Esophagus mucosa (tissue), 1 donor: ENCODE data around the gene SLC6A20. TPM values are rescaled to one million over a fixed set of nuclear protein-coding genes. Genes with fewer than 3 reads are reported as not detected.
A peak's percentile ranks its signal among the peaks of the same experiment; 100 is the strongest.
"Not testable (repeated sequence)": the region's sequence is repeated elsewhere in the genome, so short reads cannot be mapped to it uniquely, and the experiment has no call there.

ENCODE experiments used
- ATAC-seq: fragments of 200-7000 bp; cut with Tn5 transposase; one replicate; pipeline ENCODE4 v1.9.1; 2020
- total RNA-seq: library from RNA; stranded (reverse); gene quantifications from one replicate; pipeline ENCODE4 v1.2.4, GENCODE V29; 2023
- donor health status: DM: yes; HTN: yes; CAD: no.

SLC6A20 gene
- total RNA-seq, 1 donor from 2014 or later: 0.16 TPM

DNA sequence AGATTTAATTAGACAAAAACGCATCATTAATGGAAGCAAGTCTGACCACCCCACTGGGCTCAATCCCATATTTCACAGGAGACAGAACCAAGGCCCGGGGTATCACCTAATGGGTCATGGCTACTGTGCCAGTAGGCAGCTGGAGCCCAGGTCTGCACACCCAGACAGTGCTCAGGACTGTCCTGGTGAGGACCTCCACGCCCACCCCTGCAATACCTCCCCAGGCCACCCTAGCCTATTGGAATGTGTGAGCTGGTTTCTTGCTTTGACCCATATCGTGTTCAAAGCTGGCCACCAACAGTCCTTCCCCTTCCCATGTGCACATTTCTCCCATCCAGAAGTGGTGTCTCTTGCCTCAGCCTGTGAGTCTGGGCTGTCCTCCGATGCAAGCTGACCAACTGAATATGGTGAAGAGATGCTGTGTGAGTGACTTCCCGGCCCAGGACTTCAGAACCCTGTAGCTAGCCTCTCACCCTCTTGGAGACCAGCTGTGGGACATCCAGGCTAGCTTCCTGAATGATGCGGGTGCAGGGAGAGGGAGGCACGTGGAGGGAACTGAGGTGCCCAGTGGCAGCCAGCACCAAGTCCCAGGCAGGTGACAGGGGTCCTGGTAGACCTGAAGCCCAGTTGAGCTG, 19.1 kb downstream of the SLC6A20 start:
- no peak for ATAC-seq

DNA sequence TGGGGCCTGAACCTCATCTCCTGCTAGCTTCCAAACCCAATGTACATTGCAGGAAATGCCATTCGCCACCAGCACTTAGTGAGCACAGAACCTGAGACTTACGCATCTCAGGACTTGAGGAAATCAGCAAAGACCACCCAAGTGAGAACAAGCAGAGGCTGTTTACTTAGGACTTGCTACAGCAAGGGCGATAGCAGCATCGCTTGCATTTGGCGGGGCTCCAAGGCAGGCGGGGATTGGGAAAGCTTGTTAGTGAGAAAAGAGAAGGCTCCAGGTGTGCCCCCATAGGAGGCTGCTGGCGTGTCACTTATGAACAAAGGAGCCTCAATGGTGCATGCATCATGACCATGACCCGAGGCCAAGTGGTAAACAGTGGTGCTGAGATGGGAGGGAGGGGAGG, 19.7 kb downstream of the SLC6A20 start:
- no peak for ATAC-seq

DNA sequence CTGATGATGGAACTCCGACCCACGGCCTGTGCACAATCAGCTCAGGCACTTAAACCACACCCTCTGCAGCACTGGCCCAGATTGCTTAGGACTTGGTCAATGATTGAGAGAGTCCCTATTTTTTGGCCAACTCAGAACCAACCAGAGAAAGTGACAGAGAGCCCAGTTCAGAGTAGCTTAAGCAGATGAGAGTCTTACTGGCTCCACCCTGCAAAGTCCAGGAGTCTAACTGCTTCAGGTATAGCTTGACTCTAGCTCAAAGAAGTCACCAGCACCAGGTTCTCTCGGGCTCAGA, 20.1 kb downstream of the SLC6A20 start:
- ATAC-seq: no peak

DNA sequence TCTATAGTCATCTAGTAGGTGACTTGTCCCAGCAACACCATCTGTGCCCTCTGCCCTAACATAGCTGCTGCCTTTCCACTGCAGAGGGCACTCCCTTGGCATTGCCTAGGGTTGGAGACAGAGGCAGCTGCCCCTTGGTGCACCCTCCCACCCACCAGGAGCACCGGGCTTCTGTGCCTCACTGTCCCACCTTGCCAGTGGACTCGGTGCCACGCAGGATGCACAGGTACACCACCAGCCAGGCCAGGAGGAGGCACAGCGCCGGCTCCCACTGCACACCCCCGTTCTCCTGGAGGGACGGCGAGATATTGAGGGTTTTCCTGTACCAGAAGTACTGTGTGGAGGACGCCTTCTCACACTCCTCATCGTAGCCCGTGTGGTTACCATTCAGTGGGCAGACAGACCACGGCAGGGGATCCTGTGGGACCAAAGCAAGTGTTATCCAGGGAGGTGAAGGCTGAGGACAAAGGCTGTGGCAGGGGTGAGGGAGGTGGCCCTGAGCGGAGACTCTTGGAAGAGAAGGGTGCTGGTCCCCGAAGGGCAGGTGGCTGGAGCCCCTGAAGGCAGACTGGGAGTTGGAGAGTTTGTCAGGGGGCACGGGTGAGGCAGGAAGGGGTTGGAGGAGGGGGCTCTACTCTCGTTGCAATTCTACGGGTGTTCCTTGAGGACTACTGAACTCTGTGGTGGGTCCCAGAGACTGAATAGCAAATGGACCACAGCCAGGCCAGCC, 20.6 kb downstream of the SLC6A20 start:
- no peak for ATAC-seq

DNA sequence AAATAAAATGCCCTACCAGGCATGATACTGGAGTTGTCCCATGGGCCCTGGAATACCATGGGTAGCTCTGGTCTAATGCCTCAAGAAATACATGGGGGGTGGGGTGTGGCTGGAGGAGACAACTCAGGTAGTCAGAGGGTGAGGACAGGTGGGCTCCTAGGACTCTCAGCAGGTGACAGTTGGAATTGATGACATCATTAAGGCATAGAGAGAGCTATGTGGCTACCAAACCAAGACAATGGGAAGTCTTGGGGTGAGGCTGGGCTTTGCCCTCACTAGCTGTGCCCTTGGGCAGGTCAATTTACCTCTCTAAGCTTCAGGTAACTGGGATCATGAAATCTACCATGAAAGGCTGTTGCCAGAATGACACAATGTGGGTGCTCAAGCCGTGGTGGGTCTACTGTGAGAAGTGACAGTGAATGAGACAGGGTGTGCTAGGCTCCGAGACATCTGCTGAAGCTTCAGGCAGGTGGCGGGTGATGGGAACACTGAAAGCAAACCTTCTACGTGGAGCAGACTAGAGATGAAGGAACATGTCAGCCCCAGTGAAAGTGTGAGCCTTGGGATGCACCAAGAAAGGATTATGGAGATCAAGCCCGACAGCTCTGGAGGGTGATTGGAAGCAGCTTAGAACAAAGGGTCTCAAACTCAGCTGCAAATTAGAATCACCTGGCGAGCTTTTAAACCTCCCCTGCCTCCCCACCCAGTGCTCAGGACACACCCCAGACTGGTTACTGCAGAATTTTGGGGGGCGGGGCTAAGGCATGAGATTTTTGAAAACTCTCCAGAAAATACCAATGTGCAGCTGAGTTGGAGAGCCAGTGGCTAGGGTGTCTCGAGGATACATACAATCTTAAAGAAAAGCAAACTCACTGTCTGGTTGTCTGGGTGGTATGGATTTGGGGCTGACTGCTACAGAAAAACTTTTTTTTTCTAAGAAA, 21.5 kb downstream of the SLC6A20 start:
- no peak for ATAC-seq

DNA sequence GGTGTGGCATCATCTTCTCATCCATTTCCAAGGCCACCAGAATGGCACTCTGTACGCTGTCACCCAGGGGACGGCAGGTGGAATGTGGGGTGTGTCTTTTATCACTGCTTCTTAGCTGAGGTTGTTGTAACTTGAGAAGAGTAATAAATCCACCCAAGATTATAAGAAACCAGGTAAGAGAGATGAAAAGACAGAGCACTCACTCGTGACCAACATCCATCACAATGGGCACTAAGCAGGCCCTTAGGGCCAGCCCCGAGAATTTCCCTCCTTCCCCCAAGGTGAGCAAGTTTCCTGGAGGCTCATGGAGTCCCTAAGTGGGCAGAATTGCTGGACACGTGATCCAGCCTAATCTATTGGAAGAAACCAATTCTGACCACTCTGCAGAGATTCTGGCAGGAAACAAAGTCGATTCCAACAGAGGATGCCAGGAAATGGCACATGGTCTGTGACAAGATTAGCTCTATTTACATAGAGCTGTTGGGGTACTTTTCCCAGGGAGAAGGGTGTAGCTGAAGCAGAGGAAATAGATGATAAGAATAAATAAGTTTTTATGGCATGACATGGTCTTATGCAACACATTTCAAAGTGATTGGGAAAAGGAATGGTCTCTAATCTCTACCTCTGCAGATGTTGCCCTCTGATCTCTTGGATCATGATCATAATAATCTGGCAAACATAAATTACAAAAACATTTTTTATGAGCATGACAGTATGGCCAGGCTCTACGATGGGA, 22.5 kb downstream of the SLC6A20 start:
- ATAC-seq: no peak

DNA sequence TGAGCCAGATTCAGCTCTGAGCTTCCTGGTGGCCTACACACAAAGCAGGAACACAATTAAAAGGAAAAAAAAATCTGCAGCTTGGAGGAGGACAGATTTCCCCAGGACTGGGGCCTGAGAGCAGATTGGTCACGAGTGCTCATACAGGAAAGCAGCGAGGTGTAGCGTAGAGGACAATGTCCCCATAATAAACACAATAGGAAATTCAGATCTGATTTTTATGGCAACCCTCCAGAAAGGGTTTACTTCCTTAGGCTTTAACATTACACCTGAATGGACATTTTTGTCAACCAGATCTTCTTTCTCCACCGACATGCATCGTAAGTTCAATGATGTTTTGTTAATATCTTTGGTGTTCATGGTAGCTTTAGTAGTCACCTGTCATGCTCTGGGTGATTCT, 23.3 kb downstream of the SLC6A20 start:
- no peak for ATAC-seq

DNA sequence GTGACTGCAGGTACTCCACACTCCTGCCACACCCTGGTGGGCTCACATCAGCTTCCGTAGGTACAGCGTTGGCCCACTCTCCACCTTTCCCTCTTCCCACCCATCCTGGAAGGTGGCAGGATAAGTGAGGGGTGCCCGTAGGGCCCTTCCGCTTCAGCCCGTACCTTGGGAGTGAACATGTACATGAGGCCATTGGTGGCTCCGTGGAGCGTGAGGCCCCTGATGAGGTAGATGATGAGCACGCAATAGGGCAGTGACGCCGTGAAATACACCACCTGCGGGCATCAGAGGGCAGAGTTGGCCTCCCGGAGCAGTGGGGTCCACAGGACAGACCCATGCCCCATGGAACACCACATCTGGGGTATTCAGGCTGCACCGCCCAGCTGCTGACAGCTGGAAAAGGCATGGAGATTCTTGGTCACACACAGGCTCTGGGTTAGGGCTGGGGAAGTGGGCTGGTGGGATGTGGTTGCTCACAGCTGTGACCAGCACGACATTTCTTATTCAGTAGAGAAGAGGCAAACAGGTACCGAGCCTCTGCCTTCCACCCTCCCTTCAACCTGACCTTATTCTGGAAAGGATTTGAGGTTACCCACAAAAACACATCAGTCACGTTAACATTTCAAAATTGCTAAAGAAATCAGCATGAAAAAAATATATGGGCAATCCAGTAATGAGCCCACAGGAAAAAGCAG, 23.8 kb downstream of the SLC6A20 start:
- no peak for ATAC-seq

DNA sequence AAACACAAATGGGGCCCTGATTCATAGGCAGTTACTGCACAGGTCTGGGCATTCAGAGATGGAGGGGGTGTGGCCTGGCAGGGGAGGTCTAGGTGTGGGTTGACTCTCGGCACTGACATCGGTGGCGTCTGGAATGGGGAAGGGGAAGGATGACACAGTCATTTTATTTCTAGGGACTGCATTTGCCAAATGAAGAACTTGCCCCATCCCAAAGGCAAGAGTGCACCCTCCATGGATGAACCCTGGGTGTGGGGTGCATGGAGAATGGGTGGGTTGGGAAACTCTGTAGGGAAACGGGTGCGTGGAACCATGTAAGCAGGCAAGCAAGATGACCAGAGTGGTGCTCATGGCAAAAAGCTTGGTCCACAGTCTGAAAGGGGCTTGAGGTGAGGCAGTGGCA, 24.5 kb downstream of the SLC6A20 start:
- no peak for ATAC-seq

DNA sequence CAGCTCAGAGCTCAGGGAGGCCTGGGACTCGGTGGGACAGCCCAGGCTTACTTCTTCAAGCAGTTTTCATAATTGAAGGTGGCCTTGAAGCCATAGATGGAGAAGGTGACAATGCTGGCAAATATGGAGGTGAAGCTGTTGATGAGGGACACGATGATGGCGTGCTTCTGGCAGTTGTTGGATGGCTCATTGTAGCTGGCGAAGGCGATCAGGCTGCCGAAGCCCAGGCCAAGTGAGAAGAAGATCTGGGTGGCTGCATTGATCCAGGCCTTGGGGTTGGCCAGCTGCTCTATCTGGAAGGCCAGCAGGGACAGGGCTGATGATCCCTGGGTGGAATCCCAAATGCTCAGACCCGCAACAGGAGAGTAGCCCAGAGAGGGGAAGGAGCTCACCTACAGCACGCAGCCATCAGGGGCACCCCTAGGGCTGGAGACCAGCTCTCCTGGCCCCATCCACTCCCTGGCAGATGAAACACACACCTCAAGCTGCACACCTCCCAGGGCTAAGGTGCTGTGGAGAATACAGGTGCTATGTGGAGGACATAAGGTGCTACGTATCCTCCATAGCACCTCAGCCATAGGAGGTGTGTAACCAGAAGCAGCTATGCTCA, 25.1 kb downstream of the SLC6A20 start:
- ATAC-seq: no peak

DNA sequence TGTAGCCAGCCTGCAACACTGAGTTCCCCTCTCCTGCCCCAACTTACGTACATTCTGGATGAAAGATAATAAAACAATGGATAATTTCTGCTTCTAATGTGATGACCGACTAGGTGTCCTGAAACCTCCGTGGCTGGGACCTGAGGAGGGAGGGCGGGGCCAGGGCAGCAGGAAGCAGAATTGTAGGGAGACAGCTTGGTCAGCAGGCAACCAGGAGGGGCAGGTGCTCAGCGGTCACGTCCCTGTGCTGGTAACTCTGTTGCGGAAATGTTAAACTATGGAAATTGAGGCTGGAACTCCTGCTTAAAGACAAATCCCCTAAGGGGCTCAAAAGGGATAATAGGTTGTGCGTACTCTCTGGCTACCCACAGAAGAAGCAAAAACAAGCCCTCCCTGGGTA, 30.4 kb downstream of the SLC6A20 start:
- no peak for ATAC-seq

DNA sequence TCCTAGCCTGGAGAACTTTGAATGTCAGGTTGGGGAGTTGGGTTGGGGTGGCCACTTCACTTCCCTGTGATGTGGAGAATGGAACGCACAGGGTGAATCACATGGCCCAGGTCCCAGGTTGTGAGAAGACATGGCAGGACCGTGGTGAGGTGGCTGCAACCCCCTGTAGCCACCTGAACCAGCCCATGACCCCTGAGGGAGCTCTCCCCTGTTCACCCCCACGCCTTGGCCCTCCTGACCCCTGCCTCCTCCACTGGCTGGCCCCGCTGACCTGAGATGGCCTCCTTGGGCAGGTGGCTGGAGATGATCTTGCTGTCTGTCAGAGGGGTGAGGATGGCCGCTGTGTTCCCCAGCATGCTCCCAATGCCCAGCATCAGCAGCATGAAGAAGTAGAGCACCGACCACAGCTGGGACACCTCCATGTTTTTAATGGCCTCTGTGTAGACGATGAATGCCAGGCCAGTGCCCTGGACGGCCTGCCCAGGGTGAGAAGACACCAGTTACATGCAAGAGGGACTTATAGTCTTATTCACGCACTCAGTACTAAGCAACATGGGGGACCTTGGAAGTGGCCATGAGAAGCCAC, 31.0 kb downstream of the SLC6A20 start:
- no peak for ATAC-seq

DNA sequence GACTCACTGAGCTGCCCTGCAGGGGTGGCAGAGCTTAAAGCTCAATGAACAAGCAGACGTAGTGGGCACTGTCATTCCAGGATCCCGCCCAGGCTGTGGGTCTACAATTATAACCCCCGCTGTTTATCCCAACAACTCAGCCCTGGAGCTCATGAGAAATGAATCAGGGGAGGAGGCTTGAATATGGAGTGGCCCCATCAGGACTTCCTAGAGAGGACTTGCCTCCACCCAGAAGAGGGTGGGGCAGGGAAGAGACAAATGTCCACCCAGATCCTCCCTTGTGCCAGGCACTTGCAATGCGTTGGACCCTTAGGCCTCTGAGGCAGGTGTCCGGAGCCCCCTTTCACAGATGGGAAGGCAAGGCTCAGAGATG, 33.0 kb downstream of the SLC6A20 start:
- no peak for ATAC-seq

DNA sequence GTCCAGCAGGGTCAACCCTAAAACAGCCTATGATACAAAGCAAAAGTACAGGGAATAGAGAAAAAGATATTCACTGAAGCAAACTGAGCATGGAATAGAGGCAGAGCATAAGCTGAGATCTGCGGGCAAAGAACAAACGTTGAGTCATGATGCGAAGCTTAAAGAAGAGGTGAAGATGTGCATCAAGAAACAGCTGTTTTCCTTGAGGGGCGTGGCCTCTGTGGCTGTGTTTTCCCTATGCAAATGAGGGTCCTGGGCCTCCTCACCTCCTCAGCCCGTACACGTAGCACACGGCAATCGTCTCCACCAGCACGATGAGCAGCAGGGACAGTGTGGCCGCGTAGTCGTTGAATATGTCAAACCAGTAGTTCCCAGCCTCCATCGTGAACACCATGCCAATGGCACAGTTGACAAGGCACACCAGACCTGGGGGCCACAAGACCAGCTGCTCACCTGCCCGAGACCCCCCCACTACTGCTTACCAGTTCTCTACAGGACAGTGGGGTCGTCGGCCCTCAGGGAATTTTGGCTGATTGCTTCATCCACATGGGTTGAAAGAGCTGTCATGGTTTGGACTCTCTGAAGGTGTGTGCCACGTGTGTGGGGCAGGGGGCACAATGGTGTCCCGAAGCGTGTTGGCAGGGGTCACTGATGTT, 33.6 kb downstream of the SLC6A20 start:
- ATAC-seq: no peak

DNA sequence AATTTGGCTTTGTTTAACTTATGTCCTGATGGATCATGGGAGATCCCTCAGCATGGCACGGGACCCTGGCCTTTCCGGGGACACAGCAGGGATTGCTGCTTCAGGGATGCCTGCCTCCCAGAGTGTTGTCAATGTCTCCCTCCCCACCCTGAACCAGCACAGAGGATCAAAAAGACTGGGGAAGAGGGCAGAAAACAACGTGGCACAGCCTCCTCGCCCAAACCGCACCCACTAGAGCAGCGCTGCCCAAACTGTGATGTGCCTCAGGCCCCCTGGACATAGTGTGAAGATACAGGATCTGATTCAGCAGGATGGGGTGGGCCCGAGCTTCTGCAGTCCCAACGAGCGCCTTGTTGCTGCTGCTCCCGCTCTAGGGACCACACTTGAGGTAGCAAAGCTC, 34.5 kb downstream of the SLC6A20 start:
- ATAC-seq: no peak

DNA sequence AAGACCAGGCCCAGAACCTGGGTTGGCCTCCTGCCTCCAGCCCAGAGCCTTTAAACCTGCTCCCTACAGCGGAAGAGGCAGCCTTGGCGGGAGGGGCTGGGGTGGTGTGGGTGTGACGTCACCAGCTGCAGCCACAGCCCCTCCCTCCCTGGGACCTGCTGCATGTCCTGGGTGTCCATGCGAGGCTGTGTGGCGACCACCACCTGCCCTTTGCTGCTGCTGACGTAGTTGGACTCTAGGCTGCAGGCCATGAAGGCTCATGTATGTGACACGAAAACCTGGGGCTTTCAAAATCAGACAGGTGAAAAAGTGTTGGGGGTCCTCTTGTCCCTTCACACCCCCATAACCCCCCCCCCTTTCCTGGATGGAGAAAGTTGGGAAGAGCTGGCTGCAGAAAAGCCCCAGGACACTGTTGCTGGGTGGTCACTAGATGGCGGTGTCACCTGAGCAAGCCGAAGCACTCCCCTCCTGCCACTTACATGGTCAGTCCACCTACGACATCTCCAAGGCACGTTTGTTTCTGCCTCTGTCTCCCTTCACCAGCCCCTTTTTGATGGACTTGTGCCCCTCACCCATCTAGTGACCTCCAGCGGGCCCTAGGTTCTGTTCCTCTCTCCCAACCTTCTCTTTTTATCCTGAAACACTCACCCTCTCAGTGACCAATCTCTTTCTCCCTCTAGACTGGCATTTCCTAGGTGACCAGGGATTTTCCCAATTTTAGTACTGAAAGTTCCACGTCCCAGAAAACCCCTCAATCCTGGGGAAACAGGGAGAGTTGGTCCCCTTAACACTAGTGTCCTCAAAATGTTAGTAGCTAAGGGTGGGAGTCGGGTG, 35.2 kb downstream of the SLC6A20 start:
- peak; percentile 64 for ATAC-seq

DNA sequence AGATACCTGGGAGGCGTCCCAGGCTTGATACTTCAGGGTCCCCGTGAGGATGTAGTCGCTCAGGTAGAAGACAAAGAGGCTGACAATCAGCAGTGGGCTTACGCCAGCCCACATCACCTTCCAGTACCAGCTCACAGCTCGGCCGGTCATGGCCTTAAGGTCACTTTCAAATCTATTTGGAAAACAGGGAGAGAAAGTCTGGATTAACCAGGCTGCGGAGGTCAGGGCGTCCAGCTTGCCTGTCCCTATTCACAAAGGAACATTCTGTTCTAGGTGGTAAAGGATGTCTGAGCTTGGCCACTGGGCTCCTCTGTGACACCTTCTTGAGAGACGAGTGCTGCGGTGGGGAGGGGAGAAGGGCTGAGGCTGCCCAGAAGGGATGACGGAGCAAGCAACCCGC, 36.5 kb downstream of the SLC6A20 start:
- ATAC-seq: no peak

DNA sequence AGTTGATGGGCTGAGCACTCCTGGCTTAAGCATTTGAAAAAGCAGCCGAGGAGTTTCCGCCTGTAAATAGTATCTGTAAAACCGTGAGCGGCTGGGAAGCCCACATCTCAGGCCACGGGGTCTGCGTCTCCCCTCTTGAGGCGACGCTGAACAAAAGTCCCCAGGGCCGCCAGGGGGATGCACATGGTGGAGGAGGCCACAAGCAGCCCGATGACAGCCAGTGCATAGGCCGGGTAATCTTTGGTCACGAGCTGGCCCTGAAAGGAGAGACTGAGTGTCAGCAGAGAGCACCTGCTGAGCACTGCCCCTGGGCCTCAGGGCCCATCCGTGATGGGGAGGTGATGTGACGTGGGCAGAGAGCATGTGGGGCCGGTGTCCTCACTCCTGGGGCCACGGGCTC, 37.5 kb downstream of the SLC6A20 start:
- ATAC-seq: no peak

DNA sequence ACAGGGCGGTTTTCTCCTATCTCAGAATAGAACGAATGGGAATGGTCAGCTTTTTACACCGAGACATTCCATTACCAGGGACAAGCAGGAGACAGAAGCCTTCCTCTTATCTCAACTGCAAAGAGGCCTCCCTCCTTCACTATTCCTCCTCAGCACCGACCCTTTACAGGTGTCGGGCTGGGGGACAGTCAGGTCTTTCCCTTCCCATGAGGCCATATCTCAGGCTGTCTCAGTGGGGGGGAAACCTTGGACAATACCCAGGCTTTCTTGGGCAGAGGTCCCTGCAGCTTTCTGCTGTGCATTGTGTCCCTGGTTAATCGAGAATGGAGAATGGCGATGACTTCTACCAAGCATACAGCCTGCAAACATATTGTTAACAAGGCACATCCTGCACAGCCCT, 39.2 kb downstream of the SLC6A20 start:
- ATAC-seq: not testable (repeated sequence)

DNA sequence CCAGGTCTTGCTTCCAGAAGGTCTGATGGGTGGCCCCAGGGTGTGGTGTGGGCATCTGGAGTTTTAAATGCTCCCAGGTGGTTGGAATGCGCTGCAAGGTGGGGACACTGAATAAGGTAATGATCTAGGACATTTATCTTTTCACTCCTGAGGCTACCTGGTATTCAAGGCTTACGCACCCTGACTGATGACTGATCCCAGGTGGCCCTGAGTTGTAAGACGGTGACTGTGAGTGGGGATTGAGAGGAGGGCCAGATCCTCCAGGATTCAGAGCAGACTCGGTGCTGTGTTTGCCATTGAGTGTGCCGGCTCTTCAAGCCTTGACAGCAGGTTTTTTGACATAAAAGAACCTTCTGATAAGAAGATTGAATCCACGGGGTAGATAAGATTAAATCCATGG, 40.3 kb downstream of the SLC6A20 start:
- ATAC-seq: no peak
